GM19351 (cell line): Measurements from ENCODE around the gene ZNF148.

Source experiments
- ATAC-seq: cut with Tn5 transposase; IDR thresholded peaks from one replicate; pipeline ENCODE4 v1.9.1; 2021; ENCODE audit warnings: mild to moderate bottlenecking, moderate library complexity; ENCODE audit not compliant: unreplicated experiment

ZNF148 gene

GRCh38 chr3:125334675-125335560 lies 40.2 kb downstream of the ZNF148 start:
- ATAC-seq, result no peak

- ATAC-seq, result no peak
Measured at GRCh38 chr3:125332504-125332903, 42.6 kb downstream of the ZNF148 start.

- ATAC-seq, result no peak
Measured at GRCh38 chr3:125331243-125331642, 43.9 kb downstream of the ZNF148 start.

- ATAC-seq, result no peak
Measured at GRCh38 chr3:125326957-125327356, 48.2 kb downstream of the ZNF148 start.

GRCh38 chr3:125325746-125326145 lies 49.4 kb downstream of the ZNF148 start:
- no peak for ATAC-seq

- ATAC-seq, result no peak
Measured at GRCh38 chr3:125324341-125324740, 50.8 kb downstream of the ZNF148 start.

- ATAC-seq, result no peak
Measured at GRCh38 chr3:125322917-125323316, 52.2 kb downstream of the ZNF148 start.

GRCh38 chr3:125322166-125322565 lies 53.0 kb downstream of the ZNF148 start:
- no peak for ATAC-seq

- ATAC-seq, result no peak
Measured at GRCh38 chr3:125319765-125320164, 55.4 kb downstream of the ZNF148 start.

- no peak for ATAC-seq
Measured at GRCh38 chr3:125318871-125319270, 56.3 kb downstream of the ZNF148 start.

- ATAC-seq, result no peak
Measured at GRCh38 chr3:125318167-125318865, 56.8 kb downstream of the ZNF148 start.

GRCh38 chr3:125317761-125318160 lies 57.4 kb downstream of the ZNF148 start:
- ATAC-seq, result no peak

- ATAC-seq, result no peak
Measured at GRCh38 chr3:125316949-125317348, 58.2 kb downstream of the ZNF148 start.

GRCh38 chr3:125316246-125316645 lies 58.9 kb downstream of the ZNF148 start:
- no peak for ATAC-seq

- no peak for ATAC-seq
Measured at GRCh38 chr3:125313060-125313635, 62.0 kb downstream of the ZNF148 start.

GRCh38 chr3:125310623-125311081 lies 64.5 kb downstream of the ZNF148 start:
- ATAC-seq, result no peak

- no peak for ATAC-seq
Measured at GRCh38 chr3:125309476-125309875, 65.6 kb downstream of the ZNF148 start.

GRCh38 chr3:125306620-125307019 lies 68.5 kb downstream of the ZNF148 start:
- no peak for ATAC-seq

- ATAC-seq, result no peak
Measured at GRCh38 chr3:125302932-125303331, 72.2 kb downstream of the ZNF148 start.

GRCh38 chr3:125300416-125300815 lies 74.7 kb downstream of the ZNF148 start:
- ATAC-seq, result no peak

- ATAC-seq, result no peak
Measured at GRCh38 chr3:125294411-125294810, 80.7 kb downstream of the ZNF148 start.

- no peak for ATAC-seq
Measured at GRCh38 chr3:125292015-125292414, 83.1 kb downstream of the ZNF148 start.
